Osteocyte (in vitro differentiated cells): ENCODE measurements around the gene ADAP1. TPM values are rescaled to one million over a fixed set of nuclear protein-coding genes. Genes with fewer than 3 reads are reported as not detected.
A peak's percentile ranks its signal among the peaks of the same experiment; 100 is the strongest.

Experiments used
- DNase-seq: peaks from one replicate; pipeline ENCODE4 v3.0.0; 2021; ENCODE audit warnings: mixed read lengths; ENCODE audit not compliant: unreplicated experiment; ENCODE audit errors: extremely low spot score
- H3K27ac Mint-ChIP-seq: one replicate; pipeline ENCODE4 v1.8.0; 2021; ENCODE audit warnings: mild to moderate bottlenecking, mixed read lengths; ENCODE audit not compliant: unreplicated experiment
- H3K27me3 Mint-ChIP-seq: one replicate; pipeline ENCODE4 v1.8.0; 2021; ENCODE audit warnings: mixed read lengths; ENCODE audit not compliant: unreplicated experiment
- H3K36me3 Mint-ChIP-seq: one replicate; pipeline ENCODE4 v1.8.0; 2021; ENCODE audit warnings: mixed read lengths; ENCODE audit not compliant: unreplicated experiment
- H3K4me1 Mint-ChIP-seq: one replicate; pipeline ENCODE4 v1.8.0; 2021; ENCODE audit warnings: mixed read lengths; ENCODE audit not compliant: unreplicated experiment
- H3K4me3 Mint-ChIP-seq: one replicate; pipeline ENCODE4 v1.8.0; 2021; ENCODE audit warnings: mild to moderate bottlenecking, moderate library complexity, mixed read lengths; ENCODE audit not compliant: unreplicated experiment
- H3K9me3 Mint-ChIP-seq: one replicate; pipeline ENCODE4 v1.8.0; 2021; ENCODE audit warnings: mixed read lengths; ENCODE audit not compliant: unreplicated experiment
- CTCF ChIP-seq: fragments of 200-600 bp; sonication (generic); IDR thresholded peaks from 2 replicates; pipeline ENCODE4 v1.5.0; 2021; ENCODE audit warnings: antibody characterized with exemption, mild to moderate bottlenecking, moderate library complexity
- total RNA-seq: library from RNA; stranded (reverse); gene quantifications from 2 replicates; pipeline ENCODE4 v1.2.1, GENCODE V29; 2021

ADAP1 gene
- total RNA-seq, 1 donor from 2014 or later, result 5.8 TPM

DNA sequence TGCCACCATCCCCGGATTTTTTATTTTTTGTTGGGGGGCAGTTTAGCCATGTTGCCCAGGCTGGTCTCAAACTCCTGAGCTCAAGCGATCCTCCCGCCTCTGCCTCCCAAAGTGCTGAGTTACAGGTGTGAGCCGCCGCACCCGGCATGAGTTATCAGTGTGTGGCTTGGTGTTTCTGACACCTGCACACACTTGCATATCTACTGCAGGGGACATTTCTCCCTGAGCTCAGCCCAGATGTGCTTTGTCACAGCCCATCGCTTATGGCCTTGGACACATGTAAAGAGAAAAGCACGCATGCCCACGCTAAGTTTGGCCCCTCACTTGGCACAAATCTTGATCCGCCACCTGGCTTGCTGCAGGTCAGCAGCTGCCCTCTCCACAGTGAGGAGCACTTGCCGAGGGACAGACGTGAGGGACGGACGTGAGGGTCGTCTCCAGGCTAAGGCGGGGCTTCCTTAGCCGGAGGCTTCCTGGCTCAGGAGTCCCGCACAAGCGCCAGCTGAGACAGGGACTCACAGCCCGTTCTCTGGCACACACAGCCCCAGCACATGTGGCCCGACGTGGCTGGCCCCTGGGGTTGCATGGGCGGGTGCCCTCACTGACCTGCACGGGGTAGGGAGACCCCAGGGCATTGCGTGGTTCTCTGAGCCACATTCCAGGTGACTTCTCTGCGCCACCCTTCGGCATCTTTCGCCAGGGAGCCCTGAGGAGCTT lies 40.3 kb upstream of the ADAP1 start:
- Mint-ChIP-seq H3K27me3 (no peaks in the 10 kb centered on the region), H3K27ac (no peak overlapping the region), H3K36me3 (peaks cover 5% of the 10 kb centered on the region), H3K4me3 (no peak overlapping the region), H3K9me3 (no peaks in the 10 kb centered on the region), H3K4me1 (peaks cover 15% of the 10 kb centered on the region)
- no peak for DNase-seq
- no peak for TF ChIP-seq CTCF

- DNase-seq, result peak; percentile 99
- H3K27me3 Mint-ChIP-seq, result no peaks in the 10 kb centered on the region
- H3K4me1 Mint-ChIP-seq, result peaks cover 19% of the 10 kb centered on the region
- no peak overlapping the region for H3K4me3 Mint-ChIP-seq
- H3K9me3 Mint-ChIP-seq, result no peaks in the 10 kb centered on the region
- TF ChIP-seq CTCF, result peak; percentile 100
- peak overlapping the region; percentile 27 for H3K27ac Mint-ChIP-seq
- peaks cover 4% of the 10 kb centered on the region for H3K36me3 Mint-ChIP-seq
Observed at GRCh38 chr7:992709-993607, 38.5 kb upstream of the ADAP1 start.

DNA sequence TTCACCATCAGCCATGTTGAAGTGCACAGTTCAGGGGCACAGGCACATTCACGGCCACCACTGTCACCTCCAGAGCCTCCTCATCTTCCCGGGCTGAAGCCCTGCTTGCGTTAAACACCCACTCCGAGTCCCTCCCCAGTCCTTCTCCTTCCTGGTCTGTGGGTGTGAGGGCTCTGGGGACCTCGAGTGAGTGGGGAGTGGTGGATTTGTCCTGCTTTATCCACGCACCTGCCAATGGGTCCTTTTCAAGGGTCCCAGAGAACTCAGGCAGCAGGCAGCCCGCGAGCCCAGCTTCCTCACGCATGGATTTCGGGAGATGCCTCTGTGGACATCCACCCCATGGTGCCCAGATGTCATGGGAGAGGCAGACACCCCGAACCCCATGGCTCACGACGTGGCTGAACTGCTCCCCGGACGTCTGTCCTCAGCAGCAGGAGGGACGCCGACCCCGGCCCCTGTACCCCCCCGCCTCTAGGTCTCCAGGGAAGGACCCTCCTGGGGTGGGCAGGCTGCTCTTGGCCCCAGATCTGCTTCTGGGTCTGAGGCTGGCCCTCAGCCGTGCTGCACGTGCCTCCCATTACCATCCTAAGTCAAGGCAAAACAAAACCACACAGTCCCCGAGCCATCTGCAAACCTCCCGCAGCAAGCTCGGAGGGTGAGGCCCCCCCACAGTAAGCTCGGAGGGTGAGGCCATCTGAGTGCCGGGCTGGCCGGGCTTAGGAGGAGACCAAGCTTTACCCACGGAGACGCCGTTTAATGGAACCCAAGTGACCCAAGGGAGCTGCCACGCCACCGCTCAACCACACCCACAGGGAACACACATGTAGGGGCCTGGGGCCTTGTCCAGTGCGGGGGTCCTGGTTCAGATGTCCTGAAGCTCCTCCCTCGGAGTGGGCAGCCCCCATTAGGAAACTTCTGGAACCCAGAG lies 37.5 kb upstream of the ADAP1 start:
- Mint-ChIP-seq H3K9me3 (no peaks in the 10 kb centered on the region), H3K36me3 (peaks cover 1% of the 10 kb centered on the region), H3K27ac (no peak overlapping the region), H3K4me1 (peaks cover 19% of the 10 kb centered on the region), H3K4me3 (no peak overlapping the region), H3K27me3 (no peaks in the 10 kb centered on the region)
- no peak for DNase-seq
- no peak for TF ChIP-seq CTCF

- DNase-seq, result no peak
- Mint-ChIP-seq H3K36me3 (no peaks in the 10 kb centered on the region), H3K4me1 (peaks cover 22% of the 10 kb centered on the region), H3K27ac (no peak overlapping the region), H3K9me3 (no peaks in the 10 kb centered on the region), H3K4me3 (no peak overlapping the region), H3K27me3 (no peaks in the 10 kb centered on the region)
- TF ChIP-seq CTCF, result no peak
Observed at GRCh38 chr7:990933-991728, 36.7 kb upstream of the ADAP1 start.
